ENCODE results near the gene SLC22A4.

SLC22A4 gene

DNA sequence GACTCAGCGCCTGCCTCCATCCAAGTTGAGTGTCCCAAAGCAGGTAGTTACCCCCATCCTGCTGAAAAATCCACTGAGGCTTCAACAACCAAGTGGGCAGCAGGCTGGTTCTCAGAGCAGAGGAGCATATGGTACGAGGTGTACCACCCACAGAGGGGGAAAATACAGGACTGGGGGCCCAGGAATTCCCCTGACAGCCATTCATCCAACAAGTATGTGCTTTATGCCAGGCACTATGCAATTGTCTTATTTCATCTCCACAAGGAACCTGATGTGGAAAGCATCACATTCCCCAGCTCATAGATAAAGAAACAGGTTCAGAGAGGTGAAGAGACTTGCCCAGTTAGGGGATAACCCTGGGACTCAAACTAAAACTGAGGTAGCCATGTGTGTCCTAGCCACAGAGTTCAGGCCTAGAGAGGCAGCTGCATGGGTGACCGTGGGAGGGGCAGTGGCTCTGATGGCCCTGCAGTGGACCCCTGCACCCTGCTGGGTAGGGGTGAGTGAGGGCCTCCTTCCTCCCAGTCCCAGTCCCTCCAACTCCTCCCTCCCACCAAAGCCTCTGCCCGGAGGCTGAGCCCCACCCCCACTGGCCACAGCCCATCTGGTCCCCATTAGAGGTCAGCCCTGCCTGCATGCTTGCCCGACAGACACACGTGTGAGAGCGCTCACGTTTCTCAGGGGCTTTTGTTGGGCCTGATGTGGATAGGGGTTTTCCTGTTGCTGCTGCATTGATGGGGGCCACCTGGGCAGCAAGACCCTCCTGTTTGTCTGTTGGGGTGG, 25.2 kb upstream of the SLC22A4 start:
- TF ChIP-seq, protein P1, sequence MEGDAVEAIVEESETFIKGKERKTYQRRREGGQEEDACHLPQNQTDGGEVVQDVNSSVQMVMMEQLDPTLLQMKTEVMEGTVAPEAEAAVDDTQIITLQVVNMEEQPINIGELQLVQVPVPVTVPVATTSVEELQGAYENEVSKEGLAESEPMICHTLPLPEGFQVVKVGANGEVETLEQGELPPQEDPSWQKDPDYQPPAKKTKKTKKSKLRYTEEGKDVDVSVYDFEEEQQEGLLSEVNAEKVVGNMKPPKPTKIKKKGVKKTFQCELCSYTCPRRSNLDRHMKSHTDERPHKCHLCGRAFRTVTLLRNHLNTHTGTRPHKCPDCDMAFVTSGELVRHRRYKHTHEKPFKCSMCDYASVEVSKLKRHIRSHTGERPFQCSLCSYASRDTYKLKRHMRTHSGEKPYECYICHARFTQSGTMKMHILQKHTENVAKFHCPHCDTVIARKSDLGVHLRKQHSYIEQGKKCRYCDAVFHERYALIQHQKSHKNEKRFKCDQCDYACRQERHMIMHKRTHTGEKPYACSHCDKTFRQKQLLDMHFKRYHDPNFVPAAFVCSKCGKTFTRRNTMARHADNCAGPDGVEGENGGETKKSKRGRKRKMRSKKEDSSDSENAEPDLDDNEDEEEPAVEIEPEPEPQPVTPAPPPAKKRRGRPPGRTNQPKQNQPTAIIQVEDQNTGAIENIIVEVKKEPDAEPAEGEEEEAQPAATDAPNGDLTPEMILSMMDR (IDR thresholded peaks at IDR 0.05; ENCODE audit: low read depth, low read length) = no peak
- peak; percentile 72 for DNase-seq (ENCODE audit: extremely low read depth, low read depth)

DNA sequence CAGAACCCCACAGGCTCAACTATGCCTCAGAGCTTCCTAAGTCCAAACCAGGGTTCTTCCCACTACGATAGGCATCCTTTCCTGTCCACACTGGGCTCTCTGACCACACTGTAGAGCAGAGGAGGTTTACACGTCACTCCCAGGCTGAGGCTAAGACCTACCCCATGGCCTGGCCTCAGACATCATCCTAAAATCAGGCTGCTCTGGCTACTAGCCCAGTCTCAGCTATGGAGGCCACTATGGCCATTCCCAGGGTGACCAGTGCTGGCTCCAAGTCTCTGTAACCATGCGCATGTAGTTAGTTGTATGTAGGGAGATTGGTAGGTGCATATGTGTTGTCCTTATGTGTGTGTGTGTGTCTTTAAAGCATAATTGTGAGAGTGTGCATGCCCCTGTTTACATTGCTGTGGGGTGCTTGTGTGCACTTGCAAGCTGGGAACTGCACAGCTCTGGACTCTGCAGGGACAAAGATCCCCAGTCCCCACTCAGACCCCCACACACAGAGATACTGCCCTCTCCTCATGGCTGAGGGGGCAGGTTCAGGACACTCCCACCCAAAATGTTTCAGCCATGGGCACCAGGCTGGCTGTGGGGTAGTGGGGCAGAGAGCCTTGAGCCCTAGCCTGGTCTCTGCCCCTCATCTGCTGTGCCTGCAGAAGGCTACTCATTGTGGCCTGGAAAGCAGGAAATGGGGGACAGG, 24.4 kb upstream of the SLC22A4 start:
- TF ChIP-seq, protein P1 (IDR thresholded peaks at IDR 0.05; ENCODE audit: low read depth, low read length) = no peak
- DNase-seq (ENCODE audit: extremely low read depth, low read depth) = no peak

DNA sequence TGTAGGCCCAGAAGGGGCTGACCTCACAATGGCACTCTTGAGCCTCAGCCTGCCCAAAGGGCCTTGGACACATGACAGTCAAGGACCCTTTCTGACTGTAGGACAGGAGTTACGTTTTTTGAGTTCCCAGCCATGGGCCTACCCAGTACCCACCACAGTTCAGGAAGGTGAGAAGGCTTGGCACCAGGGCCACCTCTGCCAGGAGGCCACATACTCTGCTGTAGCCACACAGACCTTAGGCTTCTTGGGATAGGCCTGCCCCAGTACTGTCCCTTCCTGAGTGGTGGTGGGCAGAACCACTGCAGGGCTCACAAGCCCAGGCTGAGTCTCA, 23.9 kb upstream of the SLC22A4 start:
- TF ChIP-seq, protein P1 (IDR thresholded peaks at IDR 0.05; ENCODE audit: low read depth, low read length) = no peak
- DNase-seq (ENCODE audit: extremely low read depth, low read depth) = no peak

DNA sequence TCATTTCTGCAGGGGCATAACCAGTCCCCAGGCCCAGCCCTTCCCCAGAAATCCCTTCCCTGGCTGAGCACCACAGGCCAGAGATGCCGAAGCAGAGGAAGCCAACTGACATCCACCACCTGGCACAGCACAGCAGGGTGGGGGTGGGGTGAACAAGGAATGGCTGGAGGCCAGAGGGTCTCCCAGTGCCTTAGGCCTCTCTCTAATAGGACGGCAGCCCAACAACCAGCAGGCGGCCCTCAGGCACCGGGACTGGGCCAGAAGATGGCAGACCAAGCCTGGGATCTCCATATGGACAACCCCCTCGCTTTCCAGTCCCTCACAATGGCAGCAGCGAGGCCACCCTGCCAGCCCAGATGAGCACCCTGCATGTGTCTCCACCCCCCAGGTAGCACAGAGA, 23.5 kb upstream of the SLC22A4 start:
- no peak for DNase-seq (ENCODE audit: extremely low read depth, low read depth)
- TF ChIP-seq, protein P1 (IDR thresholded peaks at IDR 0.05; ENCODE audit: low read depth, low read length) = no peak

DNA sequence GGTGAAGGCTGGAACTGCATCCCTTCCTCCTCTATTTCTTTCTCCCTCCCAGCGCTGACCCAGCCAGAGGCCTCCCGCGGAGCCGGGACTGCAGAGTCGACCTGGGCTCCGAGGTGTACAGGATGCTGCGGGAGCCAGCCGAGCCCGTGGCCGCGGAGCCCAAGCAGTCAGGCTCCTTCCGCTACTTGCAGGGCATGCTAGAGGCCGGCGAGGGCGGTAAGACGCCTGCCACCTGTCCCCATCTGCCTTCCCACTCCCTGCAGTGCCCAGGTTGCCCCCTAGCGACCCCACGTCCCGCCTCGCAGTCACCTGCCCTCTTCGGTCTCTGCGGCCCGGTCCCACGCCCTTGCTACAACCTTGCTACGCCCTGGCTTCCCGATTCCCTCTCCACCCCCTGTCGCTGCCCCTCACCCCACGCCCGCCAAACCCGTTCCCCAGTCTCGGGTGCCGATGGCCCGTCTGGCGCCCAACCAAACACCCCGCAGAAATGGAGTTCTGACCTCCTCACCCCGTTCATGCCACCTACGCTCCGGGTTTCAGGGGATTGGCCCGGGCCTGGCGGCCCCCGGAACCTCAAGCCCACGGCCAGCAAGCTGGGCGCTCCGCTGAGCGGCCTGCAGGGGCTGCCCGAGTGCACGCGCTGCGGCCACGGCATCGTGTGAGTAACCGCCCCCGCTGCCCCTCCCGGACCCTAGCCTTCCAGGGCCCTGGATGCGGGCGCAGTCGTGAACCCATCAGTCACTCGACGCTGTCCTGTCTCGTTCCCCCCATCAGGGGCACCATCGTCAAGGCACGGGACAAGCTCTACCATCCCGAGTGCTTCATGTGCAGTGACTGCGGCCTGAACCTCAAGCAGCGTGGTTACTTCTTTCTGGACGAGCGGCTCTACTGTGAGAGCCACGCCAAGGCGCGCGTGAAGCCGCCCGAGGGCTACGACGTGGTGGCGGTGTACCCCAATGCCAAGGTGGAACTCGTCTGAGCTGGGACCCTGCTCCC, 22.6 kb upstream of the SLC22A4 start:
- no peak for DNase-seq (ENCODE audit: extremely low read depth, low read depth)

DNA sequence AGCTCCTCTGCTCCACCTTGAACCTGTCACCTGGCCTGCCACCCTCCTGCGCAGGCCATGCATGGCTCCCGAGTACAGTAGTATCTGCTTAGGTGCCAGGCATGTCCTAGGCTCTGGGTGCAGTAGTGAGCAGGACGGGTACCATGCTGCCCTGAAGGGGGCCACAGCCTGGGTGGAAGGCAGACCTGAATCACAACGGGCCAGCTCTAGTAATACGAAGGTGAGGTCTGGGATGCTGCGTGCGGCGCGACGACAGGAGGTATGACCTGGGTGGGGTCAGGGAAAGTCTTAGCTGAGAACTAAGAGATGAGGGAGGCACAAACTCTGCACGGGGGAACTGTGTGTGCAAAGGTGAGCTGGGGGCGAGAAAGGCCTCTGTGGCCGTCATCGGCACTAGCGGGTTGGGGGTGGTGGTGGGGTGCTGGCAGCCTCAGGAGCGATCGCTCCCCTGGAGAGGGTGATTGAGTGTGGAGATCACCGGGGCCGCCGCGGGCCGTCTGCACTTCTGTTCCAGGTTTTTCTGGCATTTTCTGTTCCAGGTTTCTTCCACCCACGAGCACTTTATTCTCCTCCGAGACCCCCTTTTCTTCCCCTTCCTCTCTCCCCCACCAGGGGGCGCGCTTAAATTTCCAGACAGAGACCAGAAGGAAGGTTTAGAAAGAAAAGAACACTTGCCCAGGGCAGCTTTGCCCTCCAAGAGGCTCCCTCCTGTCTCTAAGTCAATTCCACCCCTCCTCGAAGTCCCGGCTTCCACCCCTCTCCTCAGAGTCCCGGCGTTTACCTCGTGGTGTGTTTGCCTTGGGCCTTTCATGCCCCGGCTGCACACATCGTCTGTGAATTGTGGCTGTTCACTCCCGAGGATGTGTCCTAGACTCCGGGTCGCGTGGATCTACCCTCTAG, 21.6 kb upstream of the SLC22A4 start:
- TF ChIP-seq, protein P1 (IDR thresholded peaks at IDR 0.05; ENCODE audit: low read depth, low read length) = peak; percentile 84
- DNase-seq (ENCODE audit: extremely low read depth, low read depth) = no peak

More for the DNA sequence above, 22.6 kb upstream of the SLC22A4 start:
- TF ChIP-seq, protein P1 (IDR thresholded peaks at IDR 0.05; ENCODE audit: low read depth, low read length) = no peak

Measured in AG09319 (cell line).